ENCODE measurements around the gene RHOC.

The RHOC gene

DNA sequence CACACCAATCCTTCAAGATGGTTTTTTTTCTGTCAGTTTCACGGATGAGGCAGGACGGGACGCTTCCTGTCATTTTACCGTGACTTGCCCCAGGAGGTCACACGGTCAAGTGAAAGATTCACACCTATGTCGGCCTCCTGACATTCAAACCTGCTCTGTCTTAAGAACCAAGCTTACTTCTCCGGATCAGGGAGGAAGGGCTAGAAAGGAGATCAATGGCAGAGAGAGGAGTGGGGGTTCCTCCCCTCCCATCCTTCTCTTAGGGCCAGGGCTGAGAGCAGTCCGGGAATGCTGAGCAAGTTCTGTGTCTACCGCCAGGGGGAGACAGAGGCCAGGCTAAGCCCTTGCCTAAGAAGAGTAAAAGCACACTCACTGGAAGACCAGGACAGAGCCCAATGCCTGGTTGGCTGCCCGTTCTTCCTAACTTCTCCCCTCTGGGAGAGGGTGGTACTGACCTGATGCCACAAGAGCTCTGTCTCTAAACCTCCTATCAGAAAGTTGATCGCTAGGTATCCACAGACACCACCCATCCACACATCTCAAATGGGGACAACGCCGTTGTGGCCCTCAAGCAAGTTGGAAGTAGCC is 9.3 kb upstream of the RHOC start:
- peak; percentile 79 for DNase-seq

DNA sequence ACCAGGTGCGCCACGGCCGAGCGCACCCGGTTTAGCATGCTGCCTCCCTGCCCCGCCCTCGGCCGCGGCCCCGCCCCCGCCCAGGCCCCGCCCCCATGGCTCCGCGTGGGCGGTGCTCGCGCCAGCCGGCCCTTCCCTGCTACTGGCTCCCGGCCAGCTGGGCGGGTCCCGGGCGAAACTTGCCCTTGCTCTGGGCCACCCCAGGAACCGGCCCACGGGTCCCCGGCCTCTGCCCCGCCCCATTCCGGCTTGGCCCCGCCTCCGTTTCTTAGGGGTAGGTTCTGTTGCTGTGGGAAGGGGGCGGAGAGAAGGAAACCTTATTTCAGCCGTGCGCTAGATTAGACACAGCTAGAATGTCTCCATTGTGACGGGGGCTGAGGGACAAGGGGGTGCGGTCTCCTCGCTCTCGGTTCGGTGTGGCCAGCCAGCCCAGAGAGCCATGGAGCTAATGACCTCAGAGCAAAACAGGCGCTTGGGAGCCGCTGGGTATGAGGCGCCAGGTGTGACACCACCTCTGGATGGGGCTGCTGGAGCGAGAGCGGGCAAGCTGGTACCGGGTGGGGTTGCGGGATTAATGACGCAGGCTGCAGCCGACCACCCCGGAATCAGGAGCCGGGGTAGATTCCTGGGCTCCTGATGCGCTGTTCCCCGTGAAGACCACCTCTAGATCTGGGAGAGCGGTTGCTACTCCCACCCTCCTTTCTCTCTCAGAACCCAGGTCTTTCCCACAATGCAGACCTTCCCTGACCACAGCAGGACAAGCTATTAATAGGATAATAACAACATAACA is 8.5 kb upstream of the RHOC start, which contains the start of gene PPM1J:
Gene PPM1J, minus strand, starts transcription at position 69 of the 790 bp plus-strand sequence. Its CDS starts 31 bp downstream, at position 38.
- peak; percentile 93 for DNase-seq

DNA sequence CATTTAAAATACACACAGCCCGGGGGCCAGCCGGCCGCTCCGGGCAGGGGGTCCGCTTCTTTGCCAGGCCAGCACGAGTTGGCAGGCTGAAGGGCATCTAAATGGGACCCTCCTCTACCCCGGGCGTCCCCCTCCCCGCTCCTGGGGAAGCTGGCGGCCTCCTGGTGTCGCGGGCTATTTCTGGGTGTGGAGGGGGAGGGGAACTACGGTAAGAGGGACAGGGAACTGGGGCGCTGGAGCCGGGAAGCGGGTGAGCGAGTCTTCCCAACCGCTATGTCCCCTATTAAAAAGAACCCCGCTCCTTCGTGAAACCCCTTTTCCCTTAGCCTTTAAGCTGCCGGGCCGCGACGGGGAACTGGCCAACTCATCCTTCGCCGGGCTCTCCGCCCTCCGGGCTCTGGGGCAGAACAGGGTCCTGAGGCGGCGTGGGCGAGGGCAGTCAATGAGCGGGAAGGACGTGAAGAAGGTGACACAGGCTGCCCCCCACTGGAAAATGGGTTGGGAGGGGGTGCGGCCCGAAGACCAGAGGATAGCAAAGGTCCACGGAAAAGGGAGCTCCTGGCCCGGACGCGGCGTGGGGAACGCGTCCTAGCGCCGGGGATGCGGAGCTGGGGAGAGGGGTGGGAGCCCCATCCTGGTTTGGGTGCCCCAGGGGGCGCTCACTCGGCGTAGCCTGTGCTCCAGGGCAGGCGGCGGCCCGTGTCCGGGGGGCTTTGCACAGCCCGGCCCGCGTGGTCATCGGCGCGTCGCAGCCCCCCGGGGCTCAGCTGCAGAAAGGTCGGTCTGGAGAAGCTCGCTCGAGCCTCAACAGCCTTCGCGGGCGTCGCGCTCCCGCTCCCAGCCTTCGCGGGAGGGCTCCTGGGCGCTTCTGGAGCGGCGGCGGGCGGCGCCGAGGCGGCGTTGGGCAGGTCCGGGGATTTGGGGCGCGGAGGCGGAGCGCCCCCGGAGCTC is 7.7 kb upstream of the RHOC start:
- peak; percentile 27 for DNase-seq

DNA sequence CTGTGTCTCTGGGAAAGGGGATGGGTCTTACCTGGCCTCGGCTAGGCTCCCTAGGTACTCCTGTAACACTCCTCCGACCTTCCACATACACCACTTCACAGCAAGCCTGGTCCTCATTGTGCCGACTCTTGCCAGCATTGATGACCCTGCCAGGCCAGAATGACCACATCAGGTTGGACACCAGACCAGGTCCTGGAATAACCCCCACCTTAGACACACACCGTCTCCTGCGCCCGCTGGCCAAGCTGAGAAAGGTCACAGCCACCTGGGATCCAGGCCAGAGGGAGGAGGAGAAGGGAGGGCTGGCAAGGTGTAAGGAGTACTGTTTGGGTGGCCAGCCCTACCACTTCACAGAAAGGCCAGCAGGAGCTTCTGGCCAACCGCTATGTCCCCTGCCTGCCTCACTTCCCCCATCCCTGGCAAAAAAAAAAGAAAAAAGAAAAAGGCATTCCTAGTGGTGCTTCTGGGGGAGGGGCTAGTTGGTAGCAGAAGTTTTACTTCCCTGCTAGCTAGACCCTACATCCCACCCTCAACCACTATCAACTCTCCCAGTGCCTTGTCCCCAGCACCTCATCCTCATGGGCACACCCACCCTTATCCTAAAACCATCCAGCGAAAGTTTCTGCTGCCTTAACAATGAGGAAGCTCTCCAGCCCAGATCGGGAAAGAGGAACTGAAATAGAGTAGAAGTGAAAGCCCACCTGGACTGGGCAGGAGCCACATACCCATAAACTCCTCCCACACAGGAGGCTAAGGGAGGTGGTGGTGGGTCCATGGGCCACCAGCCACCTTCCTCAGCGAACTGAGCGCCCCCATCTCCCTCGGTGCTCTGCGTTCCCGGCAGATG is 6.8 kb upstream of the RHOC start:
- DNase-seq: no peak

DNA sequence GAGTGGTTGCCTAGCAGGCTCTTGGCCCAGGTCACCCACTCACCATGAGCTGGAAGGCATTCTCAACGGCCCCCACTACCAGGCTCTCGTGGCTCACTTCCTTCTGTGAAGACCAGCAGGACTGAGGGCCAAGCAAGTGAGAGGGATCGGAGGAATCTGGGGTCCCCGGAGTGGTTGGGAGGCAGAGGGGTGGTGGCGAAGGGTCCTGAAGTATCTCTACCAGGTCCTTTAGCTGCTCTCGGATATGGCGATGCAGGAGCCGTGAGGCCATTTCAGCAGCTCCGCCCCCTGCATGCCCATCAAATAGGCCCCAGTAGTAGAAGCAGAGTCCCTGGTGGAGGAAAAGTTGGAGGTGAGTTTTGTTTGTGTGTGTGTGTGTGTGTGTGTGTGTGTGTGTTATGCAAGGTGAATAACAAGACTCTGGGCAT is 5.8 kb upstream of the RHOC start:
- no peak for DNase-seq

DNA sequence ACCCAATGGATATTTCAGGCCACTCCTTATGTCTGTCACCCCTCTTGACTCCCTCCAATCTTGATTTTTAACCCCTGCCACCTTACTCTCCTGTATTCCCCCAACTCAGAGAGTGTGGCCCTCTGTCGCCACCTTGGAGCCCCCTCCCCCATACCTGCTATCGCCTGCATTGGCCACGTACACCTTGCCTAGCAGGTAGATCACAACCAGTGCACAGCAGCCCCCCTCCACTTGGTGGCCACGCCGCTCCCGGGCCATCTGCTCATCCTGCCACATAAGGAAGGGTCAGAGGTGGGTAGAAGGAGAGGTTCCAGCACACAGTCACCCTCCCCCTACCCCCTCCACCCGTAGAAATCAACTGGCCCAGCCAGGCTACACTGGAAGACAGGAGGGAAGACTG is 5.3 kb upstream of the RHOC start:
- DNase-seq: no peak

DNA sequence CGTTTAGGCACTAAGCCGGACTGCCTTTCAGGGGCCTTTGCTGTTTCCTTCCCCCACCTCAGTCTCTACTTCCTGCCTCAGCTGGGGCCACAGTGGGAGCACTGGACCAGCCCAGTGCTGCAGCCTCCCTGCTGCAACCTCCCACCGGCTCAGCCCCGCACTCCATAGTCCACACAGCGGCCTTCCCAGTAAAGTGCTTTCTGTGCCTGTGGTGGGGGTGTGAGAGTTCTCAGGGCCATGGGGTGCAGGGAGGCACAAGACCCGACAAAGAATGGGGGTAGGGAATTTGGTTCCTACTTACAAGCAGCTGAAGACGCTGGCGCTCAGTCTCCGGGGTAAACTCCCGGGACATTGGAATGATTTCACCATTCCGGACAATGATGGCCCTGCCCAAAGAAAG is 4.7 kb upstream of the RHOC start:
- no peak for DNase-seq

DNA sequence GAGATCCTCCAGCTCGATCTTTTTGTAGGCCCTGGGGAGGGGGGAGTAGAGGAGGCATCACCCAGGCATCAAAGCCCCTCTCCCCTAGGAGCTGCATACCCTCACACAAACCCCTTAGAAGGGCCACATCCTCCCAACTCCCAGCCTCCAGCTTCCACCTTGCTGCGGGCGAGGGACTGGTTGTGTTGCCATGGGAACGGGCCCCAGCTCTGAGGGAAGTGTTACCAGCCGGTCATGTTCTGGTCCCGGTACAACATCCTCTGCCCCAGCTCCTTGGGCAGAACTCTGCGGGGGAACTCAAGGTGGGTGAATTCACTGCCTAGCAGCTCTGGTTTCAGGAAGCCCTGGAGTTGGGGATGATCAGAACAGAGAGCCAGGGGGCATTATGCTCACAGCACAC is 4.1 kb upstream of the RHOC start:
- no peak for DNase-seq

DNA sequence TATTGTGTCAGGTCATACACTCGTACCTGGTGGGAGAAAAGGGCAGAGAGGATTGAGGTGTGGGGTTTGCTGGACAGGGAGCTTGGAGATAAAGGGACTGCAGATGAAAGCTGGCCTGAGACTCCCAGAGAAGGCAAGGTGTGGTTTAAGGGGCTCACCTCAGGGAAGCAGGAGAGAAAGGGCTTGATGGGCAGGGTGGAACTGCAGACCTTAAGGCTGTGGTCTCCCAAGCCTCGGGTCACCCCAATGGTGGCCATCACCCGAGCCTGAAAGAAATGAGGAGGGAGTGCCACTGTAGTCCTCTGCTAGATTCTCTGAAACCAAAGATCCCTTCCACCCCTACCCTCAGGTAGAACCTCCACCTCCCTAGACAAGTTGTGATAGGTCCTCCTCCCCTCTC is 3.7 kb upstream of the RHOC start:
- no peak for DNase-seq

DNA sequence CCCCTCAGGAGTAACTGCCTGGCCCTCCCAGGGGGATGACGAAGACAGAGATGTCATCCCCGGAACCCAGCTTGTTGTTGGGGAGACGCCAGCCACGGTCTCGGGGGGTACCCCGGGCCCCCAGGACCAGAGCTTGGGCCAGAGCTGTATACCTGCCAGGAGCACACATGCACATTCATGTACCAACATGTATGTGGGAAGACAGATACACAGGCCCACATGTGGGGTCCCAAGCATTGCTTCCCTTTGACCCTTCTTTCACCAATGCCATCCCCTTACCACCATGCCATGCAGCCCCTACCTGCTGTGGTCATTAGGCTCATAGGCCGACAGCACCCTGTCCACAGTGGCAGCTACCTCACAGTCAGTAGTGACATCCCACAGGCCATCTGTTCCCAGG is 3.2 kb upstream of the RHOC start:
- DNase-seq: no peak

DNA sequence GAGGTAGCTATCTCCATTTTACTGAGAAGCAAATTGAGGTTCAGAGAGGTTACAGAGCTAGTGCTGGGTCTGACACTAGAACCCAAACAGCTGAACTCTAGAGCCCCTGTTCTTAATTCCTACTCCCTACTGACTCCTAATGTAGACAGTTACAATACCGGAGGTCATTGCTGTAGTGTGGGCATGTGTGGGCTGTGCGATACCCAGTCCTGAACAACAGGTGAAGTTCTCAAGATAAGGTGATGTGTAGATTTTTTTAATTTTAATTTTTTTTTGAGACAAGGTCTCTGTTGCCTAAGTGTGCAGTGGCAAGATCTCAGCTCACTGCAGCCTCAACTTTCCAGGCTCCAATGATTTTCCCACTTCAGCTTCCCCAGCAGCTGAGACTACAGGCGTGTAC is 1.6 kb upstream of the RHOC start:
- DNase-seq: no peak

DNA sequence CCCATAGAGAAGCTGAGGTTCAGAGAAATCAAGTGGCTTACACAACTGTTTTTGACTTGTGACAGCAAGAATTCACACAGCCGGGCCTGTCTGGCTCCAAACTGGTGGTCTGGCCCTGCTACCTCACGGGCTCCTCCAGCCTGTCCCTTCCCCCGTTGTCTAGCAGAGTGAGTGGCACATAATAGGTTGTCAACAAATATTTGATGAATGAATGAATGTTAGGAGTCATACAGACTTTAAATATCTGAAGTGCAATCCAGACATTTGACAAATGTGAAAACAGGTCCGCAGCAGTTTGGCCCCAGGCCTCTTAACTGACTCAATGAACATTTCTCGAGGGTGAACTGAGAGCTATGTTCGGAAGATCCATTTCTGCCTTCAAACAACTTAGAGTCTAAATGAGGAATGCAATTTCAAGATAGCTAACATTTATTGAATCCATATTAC is 1.1 kb upstream of the RHOC start:
- DNase-seq: no peak

DNA sequence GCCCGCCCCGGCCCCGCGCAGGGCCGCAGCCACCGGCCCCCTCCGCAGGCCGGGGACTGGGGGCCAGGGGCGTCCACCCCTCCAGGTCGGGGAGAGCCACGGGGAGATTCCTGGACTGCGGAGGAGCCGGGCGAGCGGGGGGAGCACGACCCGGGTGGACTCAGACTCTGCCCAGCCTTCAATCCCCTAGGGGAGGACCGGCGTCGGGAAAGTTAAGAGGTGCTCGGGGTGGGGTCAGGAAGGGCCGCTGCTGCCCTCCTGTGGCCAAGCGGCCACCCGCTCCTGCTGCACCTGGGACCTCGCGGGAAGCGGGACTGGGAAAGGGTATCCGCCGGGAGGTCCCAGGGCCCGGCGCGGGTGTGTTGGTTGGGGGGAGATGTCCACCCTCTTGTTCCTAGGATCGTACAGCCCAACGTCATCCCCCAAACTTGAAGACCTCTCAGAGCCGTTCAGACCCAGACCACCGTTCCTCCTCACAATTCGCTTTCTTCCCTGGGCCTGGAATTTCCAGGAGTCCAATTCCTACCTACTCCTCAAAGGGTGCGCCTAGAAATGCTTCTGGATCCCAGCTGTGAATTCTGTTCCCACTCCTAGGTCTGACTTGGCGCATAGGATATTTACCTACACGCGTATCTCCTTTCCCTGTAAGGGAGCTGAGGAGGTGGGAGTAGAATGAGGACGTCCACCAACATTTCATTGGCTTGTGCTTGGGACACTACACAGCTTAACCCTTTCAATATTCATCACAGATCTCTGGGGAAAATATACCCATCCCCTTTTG is 484 bp upstream of the RHOC start:
- DNase-seq: peak; percentile 66

DNA sequence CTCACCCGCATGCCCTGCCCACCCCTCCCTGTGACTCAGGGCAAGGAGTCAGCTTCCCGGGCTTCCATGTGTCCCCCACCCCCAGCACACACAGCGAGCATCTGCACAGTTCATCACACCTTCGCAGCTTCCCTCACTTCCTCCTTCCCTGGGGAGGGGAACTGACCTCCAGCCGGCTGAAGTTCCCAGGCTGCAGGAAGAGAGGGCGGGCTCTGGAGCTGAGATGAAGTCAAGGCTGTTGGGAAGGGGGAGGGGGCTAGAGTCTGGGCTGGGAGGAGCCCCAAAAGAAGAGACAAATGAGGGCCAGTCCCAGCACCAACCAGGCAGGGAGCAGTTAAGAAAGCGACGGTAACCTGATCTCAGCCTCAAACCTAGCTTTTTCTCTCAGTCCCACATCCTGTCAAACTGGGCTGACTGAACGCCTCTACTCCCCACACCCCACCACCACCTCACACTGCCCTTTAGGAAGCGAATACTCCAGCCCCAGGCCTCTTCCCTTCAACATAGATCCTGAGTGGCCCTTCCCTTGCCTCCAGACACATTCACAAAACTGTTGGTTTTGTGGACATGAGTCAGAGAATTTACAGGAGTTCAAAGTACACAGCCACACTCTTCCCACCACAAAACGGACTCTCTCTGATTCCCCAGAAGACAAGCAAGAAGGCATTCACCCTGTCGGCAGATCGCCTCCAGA is 1.8 kb downstream of the RHOC start:
- DNase-seq: peak; percentile 29

DNA sequence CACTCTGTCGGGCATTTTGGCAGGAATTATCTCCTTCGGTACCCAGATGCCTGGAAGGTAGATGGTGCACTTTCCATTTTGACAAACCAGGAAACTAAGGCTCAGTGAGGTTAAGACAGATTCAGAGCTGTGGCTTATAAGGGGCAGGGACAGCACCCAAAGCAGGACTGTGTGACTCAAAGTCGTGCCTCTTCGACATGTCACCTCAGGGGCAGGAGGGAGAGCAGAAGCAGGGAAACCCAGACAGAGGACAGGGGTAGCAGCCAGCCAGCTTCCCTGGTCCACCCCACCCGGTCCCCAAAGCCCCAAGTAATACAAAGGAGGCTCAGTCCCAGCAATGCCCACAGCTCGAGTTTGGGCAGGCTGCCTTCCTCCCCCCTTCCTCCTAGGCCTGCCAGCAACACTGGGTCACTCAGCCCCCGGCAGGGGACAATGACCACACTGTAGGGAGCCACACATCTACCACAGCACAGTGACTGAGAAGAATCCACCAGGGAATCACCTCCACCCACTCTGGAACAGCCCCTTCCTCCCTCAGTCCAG is 2.5 kb downstream of the RHOC start:
- DNase-seq: no peak

DNA sequence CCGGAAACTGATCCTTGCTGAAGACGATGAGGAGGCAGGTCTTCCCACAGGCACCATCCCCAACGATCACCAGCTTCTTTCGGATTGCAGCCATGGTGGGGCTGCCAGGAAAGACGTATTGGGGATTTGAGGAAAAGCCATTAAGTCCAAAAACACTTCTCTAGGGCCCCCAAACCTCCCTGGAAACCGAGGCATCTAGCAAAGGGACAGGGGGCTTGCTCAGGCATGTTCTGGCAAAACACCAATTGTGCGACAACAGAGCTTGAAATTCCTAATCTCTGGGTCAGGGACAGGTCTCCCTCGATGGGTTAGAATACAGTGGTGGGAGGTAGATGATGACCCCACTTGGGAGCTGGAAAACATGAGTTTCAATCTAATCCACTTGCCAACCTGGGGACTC is 3.2 kb downstream of the RHOC start:
- DNase-seq: no peak

DNA sequence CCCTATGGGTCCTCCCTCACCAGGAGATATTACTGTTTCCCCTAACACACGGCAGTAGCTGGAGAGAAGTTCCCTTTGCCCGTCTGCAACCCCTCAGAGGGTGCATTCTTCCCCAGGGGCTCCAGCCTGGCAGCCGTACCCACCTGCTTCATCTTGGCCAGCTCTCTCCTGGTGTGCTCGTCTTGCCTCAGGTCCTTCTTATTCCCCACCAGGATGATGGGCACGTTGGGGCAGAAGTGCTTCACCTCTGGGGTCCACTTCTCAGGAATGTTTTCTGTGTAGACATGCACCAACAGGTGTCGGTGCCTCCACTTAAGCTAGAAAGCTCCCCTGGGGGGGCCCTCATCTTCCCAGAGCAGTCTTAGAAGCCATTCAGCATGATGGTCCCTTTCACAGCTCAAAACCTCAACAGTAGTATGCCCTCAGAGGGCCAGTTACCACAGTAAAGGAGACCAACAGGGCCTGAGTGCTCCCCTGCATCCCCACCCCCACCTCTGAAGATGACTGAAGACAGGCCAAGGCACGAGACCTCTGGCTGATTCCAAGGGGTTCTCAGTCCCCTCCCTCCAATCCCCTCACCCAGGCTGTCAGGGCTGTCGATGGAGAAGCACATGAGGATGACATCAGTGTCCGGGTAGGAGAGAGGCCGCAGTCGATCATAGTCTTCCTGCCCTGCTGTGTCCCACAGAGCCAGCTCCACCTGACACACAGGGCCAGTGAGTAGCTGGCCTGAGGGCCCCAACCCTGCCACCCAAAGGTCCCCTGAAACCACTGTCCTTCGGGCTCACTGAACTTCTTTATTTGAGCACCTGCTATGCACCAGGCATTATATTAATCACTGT is 4.3 kb downstream of the RHOC start:
- DNase-seq: no peak

DNA sequence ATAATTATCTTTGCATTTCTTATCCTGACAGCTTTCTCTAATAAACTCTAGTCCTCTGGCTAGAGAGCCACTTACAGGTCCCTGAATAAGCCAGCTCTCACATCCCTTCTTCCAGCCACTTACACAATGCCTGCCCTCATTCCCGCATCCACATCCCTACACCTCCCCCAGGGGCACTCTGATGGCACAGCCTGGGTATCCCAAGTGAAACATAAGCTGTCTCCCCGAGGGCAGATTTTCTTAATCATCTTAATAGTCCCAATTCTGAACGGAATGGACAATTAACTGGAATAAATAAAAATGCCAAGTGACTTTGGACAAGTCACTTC is 4.9 kb downstream of the RHOC start:
- DNase-seq: no peak

DNA sequence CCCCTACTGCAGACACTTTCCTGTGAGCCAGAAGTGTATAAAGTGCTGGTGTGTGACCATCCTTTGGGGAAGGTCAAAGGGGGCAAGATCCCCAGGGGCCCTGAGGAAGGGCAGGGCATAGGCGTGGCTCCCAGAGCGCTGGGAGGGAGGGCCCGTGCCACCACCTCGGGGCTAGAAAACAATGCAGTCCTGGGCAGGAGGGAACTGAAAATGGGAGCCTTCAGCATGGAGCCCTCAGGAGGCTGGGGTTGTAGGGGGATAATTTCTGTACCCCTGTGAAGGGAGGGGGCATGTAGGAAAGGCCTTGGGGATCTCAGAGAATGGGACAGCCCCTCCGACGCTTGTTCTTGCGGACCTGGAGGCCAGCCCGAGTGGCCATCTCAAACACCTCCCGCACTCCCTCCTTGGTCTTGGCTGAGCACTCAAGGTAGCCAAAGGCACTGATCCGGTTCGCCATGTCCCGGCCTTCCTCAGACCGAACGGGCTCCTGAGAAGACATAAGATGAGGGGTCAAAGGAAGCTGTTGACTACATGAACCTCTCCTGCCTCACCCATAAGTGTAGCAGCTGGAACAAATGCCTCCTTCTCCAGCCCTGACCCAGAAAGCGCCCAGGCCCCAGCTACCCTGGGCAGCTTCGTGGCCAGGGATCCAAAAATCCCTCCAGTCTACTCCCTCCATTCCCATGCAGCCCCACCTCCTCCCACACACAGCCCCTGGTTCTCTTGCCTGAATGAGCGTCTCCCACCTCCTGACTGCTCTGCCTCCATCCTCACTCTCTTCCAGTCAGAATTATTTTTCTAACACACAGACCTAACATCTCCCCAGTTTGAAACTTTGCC is 5.5 kb downstream of the RHOC start:
- no peak for DNase-seq
